Activated naive CD4-positive, alpha-beta T cell treated with anti-CD3 and anti-CD28 coated beads for 36 hours (primary cell): ENCODE data around the gene IL36B. TPM values are rescaled to one million over a fixed set of nuclear protein-coding genes. Genes with fewer than 3 reads are reported as not detected.

Source experiments
- CTCF ChIA-PET: fragments of 350-600 bp; sonication (Branson Sonifier 250); formaldehyde crosslinking; loops from one replicate; lab custom pipeline; 2021; ENCODE audit warnings: antibody characterized with exemption; lab: Charles Lee
- DNase-seq: peaks from one replicate; pipeline ENCODE4 v3.0.0-alpha.2; 2020
- H3K27ac Mint-ChIP-seq: one replicate; pipeline ENCODE4 v1.8.0; 2021; ENCODE audit warnings: mild to moderate bottlenecking, mixed read lengths
- H3K27me3 Mint-ChIP-seq: one replicate; pipeline ENCODE4 v1.8.0; 2021; ENCODE audit warnings: low read depth, mixed read lengths
- H3K36me3 Mint-ChIP-seq: one replicate; pipeline ENCODE4 v1.8.0; 2021; ENCODE audit warnings: low read depth, mixed read lengths
- H3K4me1 Mint-ChIP-seq: one replicate; pipeline ENCODE4 v1.8.0; 2021; ENCODE audit warnings: low read depth, mixed read lengths
- H3K4me3 Mint-ChIP-seq: one replicate; pipeline ENCODE4 v1.8.0; 2021; ENCODE audit warnings: mild to moderate bottlenecking, moderate library complexity, mixed read lengths
- H3K9me3 Mint-ChIP-seq: one replicate; pipeline ENCODE4 v1.8.0; 2021; ENCODE audit warnings: mixed read lengths
- intact Hi-C: fragments of 100-400 bp; cut with micrococcal nuclease; formaldehyde crosslinking; loops from one replicate; pipeline ENCODE4 v1.15.1; 2023
- total RNA-seq, 2 experiments: library from RNA; stranded (reverse); gene quantifications; one replicate each; pipeline ENCODE4 v1.2.3, GENCODE V29; 2021

IL36B gene
- total RNA-seq, 2 experiments from 2014 or later, result not detected

DNA sequence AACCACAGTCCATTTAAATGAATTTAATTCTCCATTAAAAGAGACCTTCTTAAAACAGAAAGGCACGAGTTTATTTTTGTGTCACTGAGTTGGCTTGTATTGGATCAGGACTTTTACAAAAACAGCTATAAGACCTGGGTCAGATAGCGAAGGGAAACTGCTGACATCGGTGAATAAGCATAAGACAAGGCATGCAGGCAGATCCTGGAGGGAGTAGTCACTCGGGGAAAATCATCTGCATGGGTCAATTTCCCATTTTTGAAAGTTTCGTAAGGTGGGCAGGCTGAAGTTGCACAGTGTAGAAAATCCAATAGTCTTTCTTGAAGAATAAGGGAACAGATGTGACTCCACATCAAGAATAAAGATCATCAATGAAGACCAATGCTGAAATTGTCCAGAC is 12.9 kb downstream of the IL36B start:
- Mint-ChIP-seq H3K4me1 (no peaks in the 10 kb centered on the region), H3K4me3 (no peak overlapping the region), H3K9me3 (peaks cover 2% of the 10 kb centered on the region), H3K27me3 (no peaks in the 10 kb centered on the region), H3K36me3 (no peaks in the 10 kb centered on the region), H3K27ac (no peak overlapping the region)
- intact Hi-C loops, result no loop called here
- CTCF ChIA-PET, result no interaction called here
- no peak for DNase-seq

DNA sequence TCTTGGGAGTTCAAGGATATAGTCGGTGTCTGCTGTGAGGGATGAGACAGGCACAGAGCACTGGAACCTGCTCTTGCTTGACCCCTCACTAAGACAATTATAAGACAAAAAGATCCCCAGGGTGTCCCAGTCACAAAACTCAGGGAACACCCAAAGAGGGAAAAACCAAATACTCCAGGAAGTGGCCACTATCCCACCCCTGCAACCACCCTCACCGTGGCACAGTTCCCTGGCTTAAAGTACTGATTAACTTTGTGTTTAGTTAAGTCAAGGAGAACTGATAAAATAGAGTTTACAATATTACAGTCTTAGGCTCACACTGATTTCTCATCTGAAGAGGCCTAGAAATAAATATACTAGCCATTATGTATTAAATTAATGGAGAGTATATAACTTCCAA is 13.5 kb downstream of the IL36B start:
- H3K27ac Mint-ChIP-seq, result no peak overlapping the region

DNA sequence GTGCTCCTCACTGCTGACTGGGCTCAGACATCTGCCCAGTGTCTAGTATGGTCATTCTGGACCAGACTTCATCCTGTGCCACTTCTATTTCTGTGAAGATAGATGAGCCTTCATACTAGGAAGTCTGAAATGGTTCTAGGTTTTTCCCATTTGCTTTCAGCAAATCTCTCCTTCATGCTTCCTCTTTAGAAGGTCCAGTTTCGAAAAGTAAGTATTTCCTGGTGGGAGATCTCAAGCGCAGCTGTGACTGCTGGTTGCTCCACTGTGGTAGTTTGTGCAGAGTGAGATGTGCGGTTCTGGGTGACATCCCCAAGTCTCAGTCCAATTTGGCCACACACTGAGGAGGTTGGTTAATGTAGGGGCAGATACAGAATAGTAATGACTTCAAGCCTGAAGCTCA is 14.4 kb downstream of the IL36B start:
- no peak overlapping the region for H3K27ac Mint-ChIP-seq
- intact Hi-C loops, result no loop called here
- H3K4me1 Mint-ChIP-seq, result no peaks in the 10 kb centered on the region
- DNase-seq, result no peak
- CTCF ChIA-PET, result no interaction called here
- peaks cover 2% of the 10 kb centered on the region for H3K9me3 Mint-ChIP-seq
- no peaks in the 10 kb centered on the region for H3K27me3 Mint-ChIP-seq
- no peak overlapping the region for H3K4me3 Mint-ChIP-seq
- H3K36me3 Mint-ChIP-seq, result no peaks in the 10 kb centered on the region

More for the DNA sequence above, 13.5 kb downstream of the IL36B start:
- intact Hi-C loops, result no loop called here
- H3K9me3 Mint-ChIP-seq, result peaks cover 2% of the 10 kb centered on the region
- no peak overlapping the region for H3K4me3 Mint-ChIP-seq
- H3K27me3 Mint-ChIP-seq, result no peaks in the 10 kb centered on the region
- CTCF ChIA-PET, result no interaction called here
- DNase-seq, result no peak
- no peaks in the 10 kb centered on the region for H3K4me1 Mint-ChIP-seq
- no peaks in the 10 kb centered on the region for H3K36me3 Mint-ChIP-seq

DNA sequence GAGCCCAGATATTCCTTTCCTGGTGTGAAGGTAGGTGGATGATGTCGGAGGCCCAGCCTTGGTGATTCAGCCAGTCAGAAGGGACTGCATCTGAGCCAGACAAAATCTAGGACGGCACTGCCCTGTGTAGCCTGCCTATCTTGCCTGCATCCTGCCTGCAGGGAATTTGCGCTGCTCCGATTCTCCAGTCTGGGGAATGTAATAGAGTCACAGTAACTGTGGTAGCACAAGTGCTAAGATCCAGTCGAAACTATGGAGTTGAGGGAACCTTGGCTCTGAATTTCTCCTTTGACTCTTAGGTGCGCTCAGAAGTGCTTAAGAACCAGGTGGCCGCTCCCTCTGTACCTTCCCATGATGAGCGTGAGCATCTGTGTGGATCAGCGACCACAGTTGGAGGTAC is 15.9 kb downstream of the IL36B start:
- Mint-ChIP-seq H3K27me3 (no peaks in the 10 kb centered on the region), H3K4me1 (no peaks in the 10 kb centered on the region), H3K4me3 (no peak overlapping the region), H3K9me3 (no peaks in the 10 kb centered on the region), H3K27ac (no peak overlapping the region), H3K36me3 (no peaks in the 10 kb centered on the region)
- intact Hi-C loops, result no loop called here
- CTCF ChIA-PET, result no interaction called here
- no peak for DNase-seq

DNA sequence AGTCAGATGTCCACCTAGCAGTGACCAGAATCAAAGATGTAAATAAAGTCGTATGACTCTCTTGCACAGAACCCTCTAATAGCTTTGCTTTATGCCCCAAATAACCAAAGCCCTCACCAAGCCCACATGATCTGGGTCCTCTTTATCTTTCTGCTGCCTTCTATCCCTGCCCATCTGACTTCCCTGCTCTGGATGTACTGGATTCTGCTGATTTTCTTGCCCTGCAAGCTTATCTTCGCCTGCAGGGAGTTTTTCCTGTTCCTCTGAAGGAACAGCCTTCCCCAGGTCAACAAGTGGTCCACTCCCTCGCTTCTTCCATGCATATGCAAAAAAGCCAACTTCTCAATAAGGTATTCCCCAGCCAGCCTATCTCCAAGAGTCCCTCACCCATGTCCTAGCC is 18.7 kb downstream of the IL36B start:
- H3K36me3 Mint-ChIP-seq, result no peaks in the 10 kb centered on the region
- CTCF ChIA-PET, result no interaction called here
- intact Hi-C loops, result no loop called here
- DNase-seq, result no peak
- H3K4me1 Mint-ChIP-seq, result no peaks in the 10 kb centered on the region
- no peak overlapping the region for H3K4me3 Mint-ChIP-seq
- no peaks in the 10 kb centered on the region for H3K9me3 Mint-ChIP-seq
- no peak overlapping the region for H3K27ac Mint-ChIP-seq
- H3K27me3 Mint-ChIP-seq, result no peaks in the 10 kb centered on the region

DNA sequence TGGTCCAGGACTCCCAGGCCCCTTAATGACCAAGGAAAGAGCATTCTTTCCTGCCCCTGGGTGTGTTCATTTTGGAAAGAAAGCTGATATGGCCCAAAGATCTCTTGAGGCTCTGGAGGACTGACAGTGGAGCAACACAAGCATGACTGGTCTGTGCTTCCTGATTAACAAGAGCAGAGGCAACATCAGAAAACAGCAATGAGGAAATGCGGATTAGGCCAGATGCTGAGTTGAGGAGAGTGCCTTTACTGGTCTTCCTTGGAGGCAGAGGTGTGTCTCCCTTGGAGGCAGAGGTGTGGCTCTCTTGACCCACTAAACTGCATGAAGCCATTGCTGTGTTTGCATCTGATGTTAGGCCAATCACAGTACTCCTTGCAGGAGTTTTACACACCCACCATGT is 19.9 kb downstream of the IL36B start:
- H3K9me3 Mint-ChIP-seq, result no peaks in the 10 kb centered on the region
- intact Hi-C loops, result no loop called here

DNA sequence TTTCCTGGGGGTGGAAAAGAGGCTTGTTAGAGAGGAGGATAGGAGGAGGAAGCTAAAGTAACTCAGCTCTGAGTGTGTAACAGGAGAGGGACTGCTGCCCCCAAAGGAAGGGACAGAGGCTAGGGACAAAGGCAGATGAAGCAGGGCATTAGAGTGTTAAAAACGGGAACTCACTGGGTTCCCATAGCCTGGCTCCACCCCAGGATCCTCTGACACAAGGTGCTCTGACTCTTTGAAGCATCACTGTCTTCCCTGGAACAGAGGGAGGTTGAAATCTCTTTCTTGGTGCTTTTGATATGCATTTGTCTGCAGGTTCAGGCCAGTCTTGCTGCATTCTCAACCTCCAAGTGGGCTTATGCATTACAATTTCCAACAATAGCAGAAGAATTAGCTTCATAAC is 24.6 kb downstream of the IL36B start:
- Mint-ChIP-seq H3K9me3 (no peaks in the 10 kb centered on the region), H3K27ac (no peak overlapping the region), H3K36me3 (no peaks in the 10 kb centered on the region), H3K27me3 (no peaks in the 10 kb centered on the region), H3K4me1 (no peaks in the 10 kb centered on the region), H3K4me3 (no peak overlapping the region)
- intact Hi-C loops, result no loop called here
- DNase-seq, result no peak
- CTCF ChIA-PET, result no interaction called here

More for the DNA sequence above, 19.9 kb downstream of the IL36B start:
- Mint-ChIP-seq H3K4me1 (no peaks in the 10 kb centered on the region), H3K36me3 (no peaks in the 10 kb centered on the region), H3K4me3 (no peak overlapping the region), H3K27me3 (no peaks in the 10 kb centered on the region), H3K27ac (no peak overlapping the region)
- CTCF ChIA-PET, result interaction anchor here (1.0 kb wide), 1 partner anchor 10 kb away, joined by 4 read pairs; no protein-coding TSS in a partner anchor
- no peak for DNase-seq

DNA sequence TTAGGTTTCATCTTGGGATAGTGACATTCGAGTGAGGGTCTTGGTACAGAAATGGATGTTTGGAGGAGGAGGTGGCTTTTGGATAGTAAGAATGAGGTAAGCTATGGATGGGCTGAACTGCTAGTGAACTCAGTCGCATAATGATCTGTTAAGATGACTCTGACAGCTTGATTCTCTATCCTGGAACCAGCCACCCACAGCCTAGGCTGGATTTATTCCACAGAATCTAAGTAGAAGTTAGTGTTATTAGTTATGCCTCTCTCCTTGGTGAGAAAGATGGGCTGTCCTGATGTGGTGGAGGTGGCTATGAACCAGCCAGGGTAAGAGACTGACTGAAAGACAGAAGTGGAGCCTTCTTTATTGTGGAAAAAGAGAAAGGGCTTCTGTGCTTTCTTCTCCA is 25.0 kb downstream of the IL36B start:
- H3K36me3 Mint-ChIP-seq, result no peaks in the 10 kb centered on the region
- H3K9me3 Mint-ChIP-seq, result no peaks in the 10 kb centered on the region
- no peak overlapping the region for H3K27ac Mint-ChIP-seq
- CTCF ChIA-PET, result no interaction called here
- no peaks in the 10 kb centered on the region for H3K27me3 Mint-ChIP-seq
- H3K4me1 Mint-ChIP-seq, result no peaks in the 10 kb centered on the region
- intact Hi-C loops, result no loop called here
- no peak overlapping the region for H3K4me3 Mint-ChIP-seq
- DNase-seq, result no peak

DNA sequence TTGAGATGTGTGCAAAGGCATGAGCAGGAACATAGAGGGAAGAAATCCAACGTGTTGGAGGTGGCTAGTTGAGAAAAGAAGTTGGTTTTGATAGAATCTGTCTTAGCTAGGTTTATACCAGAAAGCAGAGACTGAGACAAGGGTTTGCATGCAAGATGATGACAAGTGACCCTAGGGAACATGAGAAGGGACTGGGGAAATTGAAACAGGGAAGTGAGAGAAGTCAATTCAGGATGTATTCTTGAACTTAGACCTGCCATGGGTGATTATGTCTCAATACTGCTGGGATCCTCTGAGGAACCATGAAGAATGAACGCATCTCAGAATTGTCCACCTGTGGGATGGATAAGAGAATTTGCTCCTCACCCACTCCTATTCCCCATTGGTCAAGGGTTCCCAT is 26.9 kb downstream of the IL36B start:
- no peaks in the 10 kb centered on the region for H3K4me1 Mint-ChIP-seq
- no peak for DNase-seq
- no peaks in the 10 kb centered on the region for H3K36me3 Mint-ChIP-seq
- intact Hi-C loops, result no loop called here
- no peak overlapping the region for H3K4me3 Mint-ChIP-seq
- CTCF ChIA-PET, result no interaction called here
- no peaks in the 10 kb centered on the region for H3K9me3 Mint-ChIP-seq
- H3K27me3 Mint-ChIP-seq, result no peaks in the 10 kb centered on the region
- no peak overlapping the region for H3K27ac Mint-ChIP-seq

DNA sequence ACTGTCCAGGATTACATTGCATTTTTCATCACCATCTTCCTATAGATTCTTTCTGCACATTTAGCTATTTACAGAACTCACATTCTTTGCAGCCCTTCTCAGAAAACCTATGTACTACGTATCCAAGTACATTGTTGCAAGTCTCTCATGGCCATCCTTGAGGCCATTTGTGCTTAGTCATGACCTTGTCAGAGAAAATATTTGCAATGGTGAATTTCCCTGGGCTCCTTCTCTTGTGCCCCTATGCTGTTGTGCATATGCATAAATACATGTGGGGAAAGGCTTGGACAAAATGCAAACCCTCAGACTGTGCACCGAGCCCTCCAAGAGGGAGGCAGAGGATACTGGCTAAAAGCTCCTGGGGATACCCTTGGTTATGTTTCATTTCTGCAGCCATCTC is 27.9 kb downstream of the IL36B start:
- intact Hi-C loops, result no loop called here
- Mint-ChIP-seq H3K4me1 (no peaks in the 10 kb centered on the region), H3K36me3 (no peaks in the 10 kb centered on the region), H3K27ac (no peak overlapping the region), H3K4me3 (no peak overlapping the region), H3K9me3 (no peaks in the 10 kb centered on the region), H3K27me3 (no peaks in the 10 kb centered on the region)
- CTCF ChIA-PET, result no interaction called here
- no peak for DNase-seq

DNA sequence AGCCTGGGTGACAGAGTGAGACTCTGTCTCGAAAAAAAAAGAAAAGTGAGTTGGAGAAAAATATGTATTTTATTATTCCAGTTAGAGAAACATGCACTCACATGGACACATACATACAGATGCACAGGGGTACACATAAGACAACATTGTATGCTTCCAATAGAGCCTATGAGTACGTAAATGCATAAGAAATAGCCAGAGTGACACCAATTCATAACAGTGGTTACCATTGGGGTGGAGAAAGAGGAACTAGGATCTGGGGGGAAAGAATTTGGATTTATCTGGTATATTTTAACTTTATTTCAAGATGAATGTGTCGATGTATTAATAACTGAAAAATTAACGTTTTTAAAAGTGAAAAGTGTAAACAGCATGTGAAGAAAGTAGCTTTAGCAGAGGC is 31.4 kb downstream of the IL36B start:
- CTCF ChIA-PET, result no interaction called here
- Mint-ChIP-seq H3K4me1 (peaks cover 4% of the 10 kb centered on the region), H3K4me3 (no peak overlapping the region), H3K27me3 (no peaks in the 10 kb centered on the region), H3K9me3 (peaks cover 6% of the 10 kb centered on the region), H3K36me3 (no peaks in the 10 kb centered on the region), H3K27ac (no peak overlapping the region)
- no peak for DNase-seq
- intact Hi-C loops, result no loop called here

DNA sequence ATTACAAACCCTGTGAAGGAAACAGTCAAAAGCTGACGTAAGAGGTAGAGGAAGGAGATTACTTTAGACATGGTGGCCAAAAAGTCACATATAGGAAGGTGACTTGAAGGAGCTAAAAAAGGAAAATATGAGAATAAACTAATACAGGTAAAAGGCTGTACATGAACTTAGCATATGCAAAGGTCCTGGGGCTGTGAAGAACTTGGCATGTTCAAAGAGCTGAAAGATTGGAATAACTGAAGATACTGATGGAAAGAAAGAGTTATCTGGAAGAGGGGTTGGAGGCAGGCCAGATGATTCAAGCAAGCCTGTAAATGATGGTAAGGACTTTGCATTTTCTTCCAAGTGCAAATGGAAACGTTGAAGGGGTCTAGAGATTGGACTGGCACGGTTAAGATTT is 34.2 kb downstream of the IL36B start:
- H3K4me3 Mint-ChIP-seq, result no peak overlapping the region

DNA sequence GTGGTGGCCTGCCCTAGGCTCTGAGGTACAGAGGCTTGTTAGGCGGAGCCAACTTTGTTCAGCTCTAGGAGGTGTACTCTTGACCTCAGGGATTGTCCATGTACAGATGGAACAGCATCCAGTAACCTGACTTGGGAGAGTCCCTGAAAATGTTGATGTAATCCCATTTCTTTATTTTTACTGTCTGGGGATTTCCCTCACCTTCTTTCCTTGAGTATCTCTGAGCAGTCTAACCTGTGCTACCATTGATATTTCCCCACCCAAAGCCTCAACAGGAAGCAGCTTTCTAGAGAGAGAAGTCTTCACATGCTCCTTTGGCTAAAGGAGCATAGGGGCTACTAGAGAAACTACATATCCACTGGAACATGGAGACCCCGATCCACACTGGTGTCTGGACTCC is 37.0 kb downstream of the IL36B start:
- peaks cover 14% of the 10 kb centered on the region for H3K4me1 Mint-ChIP-seq
- no peak for DNase-seq
- no peaks in the 10 kb centered on the region for H3K36me3 Mint-ChIP-seq
- peaks cover 6% of the 10 kb centered on the region for H3K9me3 Mint-ChIP-seq
- H3K4me3 Mint-ChIP-seq, result no peak overlapping the region
- CTCF ChIA-PET, result no interaction called here
- intact Hi-C loops, result no loop called here
- H3K27ac Mint-ChIP-seq, result no peak overlapping the region
- no peaks in the 10 kb centered on the region for H3K27me3 Mint-ChIP-seq

More for the DNA sequence above, 34.2 kb downstream of the IL36B start:
- Mint-ChIP-seq H3K27ac (no peak overlapping the region), H3K27me3 (no peaks in the 10 kb centered on the region), H3K9me3 (peaks cover 6% of the 10 kb centered on the region), H3K4me1 (peaks cover 14% of the 10 kb centered on the region), H3K36me3 (no peaks in the 10 kb centered on the region)
- DNase-seq, result no peak
- CTCF ChIA-PET, result interaction anchor here (0.7 kb wide), 1 partner anchor 77 kb away, joined by 3 read pairs; no protein-coding TSS in a partner anchor
- intact Hi-C loops, result no loop called here

DNA sequence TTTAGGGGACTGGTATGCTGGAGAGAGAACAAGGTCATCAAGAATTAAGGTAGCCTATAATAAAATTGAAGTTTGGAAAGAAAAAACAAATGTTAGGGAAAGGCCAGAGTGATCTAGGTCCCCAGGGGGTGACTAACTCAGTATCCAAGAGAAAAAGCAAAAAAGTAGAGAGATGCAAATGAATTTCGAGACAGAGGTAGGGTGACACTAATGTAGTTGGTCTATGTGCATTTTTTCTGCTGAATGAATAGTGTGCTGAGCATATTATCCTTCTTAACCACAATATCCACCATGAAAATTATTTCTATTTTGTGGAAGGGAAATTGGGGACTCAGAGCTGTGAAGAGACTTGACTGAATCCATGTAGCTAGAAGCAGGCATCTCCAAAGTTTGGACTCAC is 37.6 kb downstream of the IL36B start:
- Mint-ChIP-seq H3K9me3 (peaks cover 6% of the 10 kb centered on the region), H3K4me3 (no peak overlapping the region), H3K27ac (no peak overlapping the region), H3K4me1 (peaks cover 16% of the 10 kb centered on the region), H3K27me3 (no peaks in the 10 kb centered on the region), H3K36me3 (no peaks in the 10 kb centered on the region)
- intact Hi-C loops, result no loop called here
- no peak for DNase-seq
- CTCF ChIA-PET, result no interaction called here
